ENCODE measurements around the gene FXYD4. TPM values are rescaled to one million over a fixed set of nuclear protein-coding genes. Genes with fewer than 3 reads are reported as not detected.

Gene FXYD4
- total and polyA plus RNA-seq, 2 experiments from 2014 or later = not detected

GRCh38 chr10:43408331-43408709, 36.9 kb downstream of the FXYD4 start (continued):
- TF ChIP-seq, protein P1, sequence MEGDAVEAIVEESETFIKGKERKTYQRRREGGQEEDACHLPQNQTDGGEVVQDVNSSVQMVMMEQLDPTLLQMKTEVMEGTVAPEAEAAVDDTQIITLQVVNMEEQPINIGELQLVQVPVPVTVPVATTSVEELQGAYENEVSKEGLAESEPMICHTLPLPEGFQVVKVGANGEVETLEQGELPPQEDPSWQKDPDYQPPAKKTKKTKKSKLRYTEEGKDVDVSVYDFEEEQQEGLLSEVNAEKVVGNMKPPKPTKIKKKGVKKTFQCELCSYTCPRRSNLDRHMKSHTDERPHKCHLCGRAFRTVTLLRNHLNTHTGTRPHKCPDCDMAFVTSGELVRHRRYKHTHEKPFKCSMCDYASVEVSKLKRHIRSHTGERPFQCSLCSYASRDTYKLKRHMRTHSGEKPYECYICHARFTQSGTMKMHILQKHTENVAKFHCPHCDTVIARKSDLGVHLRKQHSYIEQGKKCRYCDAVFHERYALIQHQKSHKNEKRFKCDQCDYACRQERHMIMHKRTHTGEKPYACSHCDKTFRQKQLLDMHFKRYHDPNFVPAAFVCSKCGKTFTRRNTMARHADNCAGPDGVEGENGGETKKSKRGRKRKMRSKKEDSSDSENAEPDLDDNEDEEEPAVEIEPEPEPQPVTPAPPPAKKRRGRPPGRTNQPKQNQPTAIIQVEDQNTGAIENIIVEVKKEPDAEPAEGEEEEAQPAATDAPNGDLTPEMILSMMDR (conservative IDR thresholded peaks at IDR 0.05; ENCODE audit: low read depth in 2 of 2) = no peak
- TF ChIP-seq ETS1 (IDR thresholded peaks at IDR 0.05) (no peak), POLR2AphosphoS5 (IDR thresholded peaks at IDR 0.05; ENCODE audit: low read depth) (no peak), CREB1 (CRISPR knock-in tag; IDR thresholded peaks at IDR 0.05; ENCODE audit: low read depth) (no peak), NANOG (IDR thresholded peaks at IDR 0.05; ENCODE audit: borderline replicate concordance) (no peak), ZNF114 (CRISPR knock-in tag; IDR thresholded peaks at IDR 0.05) (no peak), STAT1 (IDR thresholded peaks at IDR 0.05; ENCODE audit: unreplicated experiment) (no peak)

DNA sequence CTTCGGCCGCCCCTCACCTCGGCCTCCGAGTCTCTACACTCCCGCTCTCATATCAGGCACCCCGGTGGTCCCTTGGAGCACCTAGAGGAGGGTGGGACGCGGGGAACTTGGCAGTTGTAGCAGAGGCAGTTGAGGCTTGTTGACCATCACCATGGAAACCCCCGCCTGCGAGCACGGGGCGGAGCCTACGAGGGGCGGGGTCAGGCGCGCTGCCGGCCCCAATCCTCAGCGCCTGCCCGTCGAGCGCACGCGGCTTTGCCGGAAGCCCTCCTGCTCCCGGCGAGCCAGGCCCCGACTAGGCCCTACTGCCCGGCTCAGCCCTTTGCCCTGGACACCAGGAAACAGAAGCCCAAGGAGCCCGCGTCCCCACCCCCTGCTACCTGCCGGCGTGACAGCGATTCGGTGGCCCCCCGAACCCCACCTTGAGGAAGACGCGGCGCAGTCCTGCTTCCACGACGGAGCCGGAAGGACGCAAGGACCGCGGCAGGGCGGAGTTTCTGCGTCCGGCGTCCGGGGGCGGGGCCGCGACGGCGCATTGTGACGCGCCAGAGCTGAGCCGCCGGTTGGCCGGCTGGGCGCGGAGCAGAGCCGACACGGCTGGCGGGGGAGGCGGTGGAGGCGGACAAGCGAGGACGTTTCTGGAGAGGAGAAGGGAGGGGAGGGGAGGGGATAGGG, 37.4 kb downstream of the FXYD4 start, which contains the start of gene HNRNPF:
Gene HNRNPF, minus strand, starts transcription at position 477 of the 675 bp plus-strand sequence. CDS start 21,302 bp downstream, outside the sequence.
- ATAC-seq (peak; percentile 75), DNase-seq (ENCODE audit: low spot score) (peak; percentile 97)
- Histone ChIP-seq H2AFZ (peak within 1 kb of the TSS; percentile 84; the same call in 1 of the 2 replicates), H3K4me2 (peak within 1 kb of the TSS; percentile 92), H3K4me1 (ENCODE audit: insufficient read depth) (peaks cover 25% of the 10 kb centered on the region), H3K27ac (ENCODE audit: low read depth) (peak within 1 kb of the TSS; percentile 98), H3K79me2 (replicated peaks; ENCODE audit: insufficient read depth) (peaks cover 54% of the 10 kb centered on the region), H3F3A (replicated peaks; ENCODE audit: low read depth) (no peaks in the 10 kb centered on the region), H3K27me3 (ENCODE audit: insufficient read depth) (no peaks in the 10 kb centered on the region), H3K9me2 (ENCODE audit: insufficient read depth) (no peaks in the 10 kb centered on the region), H4K20me1 (replicated peaks; ENCODE audit: insufficient read depth) (peaks cover 24% of the 10 kb centered on the region), H3K4me3 (peak within 1 kb of the TSS; percentile 86), H3K36me3 (ENCODE audit: insufficient read depth) (no peaks in the 10 kb centered on the region)
- peaks cover 21% of the 10 kb centered on the region for H3K27me3 Mint-ChIP-seq (ENCODE audit: insufficient read depth, low read depth, poor library complexity)
- peaks cover 20% of the 10 kb centered on the region for H3K4me1 Mint-ChIP-seq
- peaks cover 20% of the 10 kb centered on the region; the same call in 2 of the 3 replicates for H3K36me3 Mint-ChIP-seq (ENCODE audit: low read depth)
- H3K4me3 Mint-ChIP-seq = peak within 1 kb of the TSS; percentile 93
- H3K9me3 Mint-ChIP-seq = peaks cover 5% of the 10 kb centered on the region; the same call in 1 of the 3 replicates
- H3K27ac Mint-ChIP-seq = peak within 1 kb of the TSS; percentile 99
- no peak for TF ChIP-seq NANOG (IDR thresholded peaks at IDR 0.05; ENCODE audit: borderline replicate concordance)
- TF ChIP-seq EZH2 (IDR thresholded peaks at IDR 0.05; ENCODE audit: low read depth, unreplicated experiment) = no peak
- TF ChIP-seq, protein P1 (conservative IDR thresholded peaks at IDR 0.05; ENCODE audit: low read depth in 2 of 2) = no peak
- TF ChIP-seq ZNF114 (CRISPR knock-in tag; IDR thresholded peaks at IDR 0.05) = no peak
- peak; percentile 91 for TF ChIP-seq POLR2AphosphoS5 (IDR thresholded peaks at IDR 0.05; ENCODE audit: low read depth)
- TF ChIP-seq, protein P2, sequence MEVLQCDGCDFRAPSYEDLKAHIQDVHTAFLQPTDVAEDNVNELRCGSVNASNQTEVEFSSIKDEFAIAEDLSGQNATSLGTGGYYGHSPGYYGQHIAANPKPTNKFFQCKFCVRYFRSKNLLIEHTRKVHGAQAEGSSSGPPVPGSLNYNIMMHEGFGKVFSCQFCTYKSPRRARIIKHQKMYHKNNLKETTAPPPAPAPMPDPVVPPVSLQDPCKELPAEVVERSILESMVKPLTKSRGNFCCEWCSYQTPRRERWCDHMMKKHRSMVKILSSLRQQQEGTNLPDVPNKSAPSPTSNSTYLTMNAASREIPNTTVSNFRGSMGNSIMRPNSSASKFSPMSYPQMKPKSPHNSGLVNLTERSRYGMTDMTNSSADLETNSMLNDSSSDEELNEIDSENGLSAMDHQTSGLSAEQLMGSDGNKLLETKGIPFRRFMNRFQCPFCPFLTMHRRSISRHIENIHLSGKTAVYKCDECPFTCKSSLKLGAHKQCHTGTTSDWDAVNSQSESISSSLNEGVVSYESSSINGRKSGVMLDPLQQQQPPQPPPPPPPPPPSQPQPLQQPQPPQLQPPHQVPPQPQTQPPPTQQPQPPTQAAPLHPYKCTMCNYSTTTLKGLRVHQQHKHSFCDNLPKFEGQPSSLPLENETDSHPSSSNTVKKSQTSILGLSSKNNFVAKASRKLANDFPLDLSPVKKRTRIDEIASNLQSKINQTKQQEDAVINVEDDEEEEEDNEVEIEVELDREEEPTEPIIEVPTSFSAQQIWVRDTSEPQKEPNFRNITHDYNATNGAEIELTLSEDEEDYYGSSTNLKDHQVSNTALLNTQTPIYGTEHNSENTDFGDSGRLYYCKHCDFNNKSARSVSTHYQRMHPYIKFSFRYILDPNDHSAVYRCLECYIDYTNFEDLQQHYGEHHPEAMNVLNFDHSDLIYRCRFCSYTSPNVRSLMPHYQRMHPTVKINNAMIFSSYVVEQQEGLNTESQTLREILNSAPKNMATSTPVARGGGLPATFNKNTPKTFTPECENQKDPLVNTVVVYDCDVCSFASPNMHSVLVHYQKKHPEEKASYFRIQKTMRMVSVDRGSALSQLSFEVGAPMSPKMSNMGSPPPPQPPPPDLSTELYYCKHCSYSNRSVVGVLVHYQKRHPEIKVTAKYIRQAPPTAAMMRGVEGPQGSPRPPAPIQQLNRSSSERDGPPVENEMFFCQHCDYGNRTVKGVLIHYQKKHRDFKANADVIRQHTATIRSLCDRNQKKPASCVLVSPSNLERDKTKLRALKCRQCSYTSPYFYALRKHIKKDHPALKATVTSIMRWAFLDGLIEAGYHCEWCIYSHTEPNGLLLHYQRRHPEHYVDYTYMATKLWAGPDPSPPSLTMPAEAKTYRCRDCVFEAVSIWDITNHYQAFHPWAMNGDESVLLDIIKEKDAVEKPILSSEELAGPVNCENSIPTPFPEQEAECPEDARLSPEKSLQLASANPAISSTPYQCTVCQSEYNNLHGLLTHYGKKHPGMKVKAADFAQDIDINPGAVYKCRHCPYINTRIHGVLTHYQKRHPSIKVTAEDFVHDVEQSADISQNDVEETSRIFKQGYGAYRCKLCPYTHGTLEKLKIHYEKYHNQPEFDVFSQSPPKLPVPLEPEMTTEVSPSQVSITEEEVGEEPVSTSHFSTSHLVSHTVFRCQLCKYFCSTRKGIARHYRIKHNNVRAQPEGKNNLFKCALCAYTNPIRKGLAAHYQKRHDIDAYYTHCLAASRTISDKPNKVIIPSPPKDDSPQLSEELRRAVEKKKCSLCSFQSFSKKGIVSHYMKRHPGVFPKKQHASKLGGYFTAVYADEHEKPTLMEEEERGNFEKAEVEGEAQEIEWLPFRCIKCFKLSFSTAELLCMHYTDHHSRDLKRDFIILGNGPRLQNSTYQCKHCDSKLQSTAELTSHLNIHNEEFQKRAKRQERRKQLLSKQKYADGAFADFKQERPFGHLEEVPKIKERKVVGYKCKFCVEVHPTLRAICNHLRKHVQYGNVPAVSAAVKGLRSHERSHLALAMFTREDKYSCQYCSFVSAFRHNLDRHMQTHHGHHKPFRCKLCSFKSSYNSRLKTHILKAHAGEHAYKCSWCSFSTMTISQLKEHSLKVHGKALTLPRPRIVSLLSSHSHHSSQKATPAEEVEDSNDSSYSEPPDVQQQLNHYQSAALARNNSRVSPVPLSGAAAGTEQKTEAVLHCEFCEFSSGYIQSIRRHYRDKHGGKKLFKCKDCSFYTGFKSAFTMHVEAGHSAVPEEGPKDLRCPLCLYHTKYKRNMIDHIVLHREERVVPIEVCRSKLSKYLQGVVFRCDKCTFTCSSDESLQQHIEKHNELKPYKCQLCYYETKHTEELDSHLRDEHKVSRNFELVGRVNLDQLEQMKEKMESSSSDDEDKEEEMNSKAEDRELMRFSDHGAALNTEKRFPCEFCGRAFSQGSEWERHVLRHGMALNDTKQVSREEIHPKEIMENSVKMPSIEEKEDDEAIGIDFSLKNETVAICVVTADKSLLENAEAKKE (CRISPR knock-in tag; IDR thresholded peaks at IDR 0.05) = no peak
- no peak for TF ChIP-seq JUNB (IDR thresholded peaks at IDR 0.05; ENCODE audit: unreplicated experiment)
- TF ChIP-seq ETS1 (IDR thresholded peaks at IDR 0.05) = 0 out of 2 replicates have a peak, but pooled peaks have one; percentile 56
- TF ChIP-seq CREB1 (CRISPR knock-in tag; IDR thresholded peaks at IDR 0.05; ENCODE audit: low read depth) = peak; percentile 89
